PC-9 (cell line): ENCODE measurements around the gene MEX3C.

ENCODE experiments used
- CTCF ChIP-seq: fragments of 200-600 bp; sonication (generic); conservative IDR thresholded peaks from 2 replicates; pipeline ENCODE4 v1.6.1; 2017; ENCODE audit warnings: mixed run types, antibody characterized with exemption, mild to moderate bottlenecking, moderate library complexity
- EZH2 ChIP-seq: fragments of 200-600 bp; sonication (generic); IDR thresholded peaks from 2 replicates; pipeline ENCODE4 v1.8.0; 2017; ENCODE audit warnings: antibody characterized with exemption, low read depth

- no peak for TF ChIP-seq CTCF
- TF ChIP-seq EZH2, result no peak
Measured at GRCh38 chr18:51163543-51163942, 33.9 kb downstream of the MEX3C start.
